GM12891 (cell line): Measurements from ENCODE around the gene LHX1.

Source experiments
- PAX5 ChIP-seq: IDR thresholded peaks from 2 replicates; pipeline ENCODE4 v1.6.1; 2011; ENCODE audit warnings: low read length, moderate library complexity, mild to moderate bottlenecking; ENCODE audit not compliant: insufficient read depth, severe bottlenecking
- POLR2A ChIP-seq: IDR thresholded peaks from 2 replicates; pipeline ENCODE4 v1.6.1; 2011; ENCODE audit warnings: low read depth, low read length, control low read depth
- POLR2AphosphoS5 ChIP-seq: IDR thresholded peaks from 2 replicates; pipeline ENCODE4 v1.6.1; 2011; ENCODE audit warnings: low read depth, low read length, control low read depth
- POU2F2 ChIP-seq: IDR thresholded peaks from 2 replicates; pipeline ENCODE4 v1.6.1; 2011; ENCODE audit warnings: low read depth, mild to moderate bottlenecking, control low read depth, low read length, moderate library complexity
- SPI1 ChIP-seq: IDR thresholded peaks from 2 replicates; pipeline ENCODE4 v1.6.1; 2011; ENCODE audit warnings: low read depth, low read length, control low read depth
- TAF1 ChIP-seq: IDR thresholded peaks from 2 replicates; pipeline ENCODE4 v1.6.1; 2011; ENCODE audit warnings: low read depth, low read length, control low read depth

GRCh38 chr17:36975922-36976515 is 38.7 kb downstream of the LHX1 start:
- no peak for TF ChIP-seq POLR2A
- TF ChIP-seq SPI1, result no peak
- TF ChIP-seq TAF1, result no peak
- TF ChIP-seq POU2F2, result no peak
- TF ChIP-seq POLR2AphosphoS5, result no peak
- TF ChIP-seq PAX5, result no peak
